NCI-H1417 treated with DMSO at 0.1 percent for 48 hours (cell line): Measurements from ENCODE around the gene EDNRA.

Experiments used
- DNase-seq: peaks from one replicate; lab custom pipeline; 2025; lab: John Stamatoyannopoulos, UW

Gene EDNRA

GRCh38 chr4:147542229-147542990 is 61.5 kb downstream of the EDNRA start:
- no peak for DNase-seq

- no peak for DNase-seq
Observed at GRCh38 chr4:147543034-147543433, 62.1 kb downstream of the EDNRA start.

- DNase-seq = no peak
Observed at GRCh38 chr4:147546349-147546748, 65.5 kb downstream of the EDNRA start.

- no peak for DNase-seq
Observed at GRCh38 chr4:147547314-147548056, 66.6 kb downstream of the EDNRA start.

- DNase-seq = no peak
Observed at GRCh38 chr4:147548256-147548655, 67.4 kb downstream of the EDNRA start.

GRCh38 chr4:147550626-147551246 is 69.8 kb downstream of the EDNRA start:
- DNase-seq = no peak

GRCh38 chr4:147560625-147561024 is 79.7 kb downstream of the EDNRA start:
- no peak for DNase-seq

- no peak for DNase-seq
Observed at GRCh38 chr4:147566762-147567161, 85.9 kb downstream of the EDNRA start.

- DNase-seq = no peak
Observed at GRCh38 chr4:147567276-147567675, 86.4 kb downstream of the EDNRA start.

- DNase-seq = no peak
Observed at GRCh38 chr4:147570616-147571015, 89.7 kb downstream of the EDNRA start.

- no peak for DNase-seq
Observed at GRCh38 chr4:147571036-147571770, 90.3 kb downstream of the EDNRA start.

GRCh38 chr4:147576084-147576483 is 95.2 kb downstream of the EDNRA start:
- no peak for DNase-seq

- DNase-seq = no peak
Observed at GRCh38 chr4:147578051-147578476, 97.2 kb downstream of the EDNRA start.

GRCh38 chr4:147578593-147578992 is 97.7 kb downstream of the EDNRA start:
- DNase-seq = no peak

GRCh38 chr4:147580396-147580795 is 99.5 kb downstream of the EDNRA start:
- no peak for DNase-seq

GRCh38 chr4:147581606-147582350 is 100.9 kb downstream of the EDNRA start:
- no peak for DNase-seq

- DNase-seq = no peak
Observed at GRCh38 chr4:147582386-147583060, 101.6 kb downstream of the EDNRA start.

GRCh38 chr4:147583876-147584275 is 103.0 kb downstream of the EDNRA start:
- no peak for DNase-seq

GRCh38 chr4:147586032-147586431 is 105.1 kb downstream of the EDNRA start:
- DNase-seq = no peak

GRCh38 chr4:147586637-147587036 is 105.7 kb downstream of the EDNRA start:
- DNase-seq = no peak

- DNase-seq = no peak
Observed at GRCh38 chr4:147587041-147587440, 106.1 kb downstream of the EDNRA start.
